Stimulated activated CD4-positive, alpha-beta T cell treated with anti-CD3 and anti-CD28 coated beads, TNF-alpha, amount 100 ng/mL, for 4 hours (primary cell): ENCODE results near the gene ADGRG3.

Experiments used
- DNase-seq, 3 experiments: peaks; one replicate each; pipeline ENCODE4 v3.0.0-alpha.2; 2020; ENCODE audit warnings: low read depth in 3 of 3

The ADGRG3 gene

DNA sequence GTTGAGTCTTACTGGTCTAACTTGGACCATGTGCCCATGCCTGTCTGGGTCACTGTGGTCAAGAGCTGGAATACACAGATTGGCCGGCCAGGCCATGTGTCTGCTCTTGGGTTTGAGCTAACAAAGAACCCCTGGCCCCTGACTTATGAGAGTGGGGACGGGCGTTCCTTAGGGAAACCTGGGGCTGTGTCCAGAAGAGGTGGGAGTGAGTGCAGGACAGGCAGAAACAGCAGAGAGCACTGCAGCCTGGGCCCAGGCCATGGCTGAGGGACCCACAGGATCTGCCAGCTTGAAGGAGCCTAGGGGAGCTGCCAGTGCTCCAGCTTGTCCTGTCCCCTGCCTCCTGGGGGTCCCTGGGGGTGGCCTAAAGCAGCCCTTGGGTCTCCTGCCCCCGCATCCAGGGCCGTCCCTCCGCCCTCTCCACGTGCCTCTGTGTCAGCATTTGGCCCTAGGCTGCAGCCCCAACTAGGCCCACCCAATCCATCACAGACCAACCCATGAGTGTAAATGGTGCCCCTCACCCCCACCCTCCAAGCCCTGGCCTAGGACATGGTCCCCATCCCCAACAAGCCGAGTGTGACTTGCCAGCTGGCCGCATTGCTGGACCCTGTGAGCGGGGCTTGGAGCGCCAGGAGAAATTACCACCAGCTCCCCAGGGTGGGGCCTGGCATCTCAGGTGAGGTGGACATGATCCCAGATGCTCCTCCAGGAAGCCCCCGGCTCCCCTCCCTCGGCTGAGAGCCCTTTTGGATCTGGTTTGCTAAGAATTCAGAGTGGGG is 14.0 kb downstream of the ADGRG3 start:
- DNase-seq = no peak

DNA sequence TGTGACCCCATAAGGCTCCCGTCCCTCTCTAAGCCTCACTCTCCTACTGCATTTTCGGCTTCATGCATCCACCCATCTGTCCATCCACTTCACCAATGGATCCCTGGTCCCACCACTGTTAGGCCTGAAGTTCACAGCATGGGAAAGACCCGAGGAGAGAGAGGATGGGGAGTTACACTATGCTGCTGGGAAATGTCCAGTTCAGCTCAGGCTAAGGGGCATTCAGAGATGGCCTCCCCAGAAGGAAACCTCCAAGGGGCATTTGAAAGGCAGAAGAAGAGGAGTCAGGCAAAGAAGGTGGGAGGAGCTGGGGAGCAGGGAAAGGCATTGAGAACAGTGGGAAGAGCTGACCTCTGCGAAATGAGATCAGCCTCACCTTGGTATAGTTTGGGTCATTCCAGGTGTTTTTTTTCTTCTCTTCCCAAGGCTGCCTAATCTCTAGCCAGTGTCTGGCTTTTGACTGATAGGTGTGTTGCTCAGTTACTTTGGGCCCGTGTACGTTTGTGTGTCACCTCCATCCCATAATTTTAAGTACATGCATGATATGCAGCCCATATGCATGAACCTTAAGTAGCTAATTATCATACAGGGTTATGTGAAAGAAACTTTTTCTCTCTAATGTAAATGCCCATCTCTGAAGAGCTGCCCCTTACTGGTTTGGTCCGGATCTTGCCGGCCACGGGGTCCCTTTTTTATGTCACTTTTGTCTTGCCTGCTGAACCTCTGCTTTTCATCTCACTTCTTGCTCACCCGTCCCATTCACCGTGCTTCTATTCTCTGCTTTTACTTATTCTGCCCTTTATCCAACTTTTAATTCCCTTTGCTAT is 14.9 kb downstream of the ADGRG3 start:
- DNase-seq = no peak

DNA sequence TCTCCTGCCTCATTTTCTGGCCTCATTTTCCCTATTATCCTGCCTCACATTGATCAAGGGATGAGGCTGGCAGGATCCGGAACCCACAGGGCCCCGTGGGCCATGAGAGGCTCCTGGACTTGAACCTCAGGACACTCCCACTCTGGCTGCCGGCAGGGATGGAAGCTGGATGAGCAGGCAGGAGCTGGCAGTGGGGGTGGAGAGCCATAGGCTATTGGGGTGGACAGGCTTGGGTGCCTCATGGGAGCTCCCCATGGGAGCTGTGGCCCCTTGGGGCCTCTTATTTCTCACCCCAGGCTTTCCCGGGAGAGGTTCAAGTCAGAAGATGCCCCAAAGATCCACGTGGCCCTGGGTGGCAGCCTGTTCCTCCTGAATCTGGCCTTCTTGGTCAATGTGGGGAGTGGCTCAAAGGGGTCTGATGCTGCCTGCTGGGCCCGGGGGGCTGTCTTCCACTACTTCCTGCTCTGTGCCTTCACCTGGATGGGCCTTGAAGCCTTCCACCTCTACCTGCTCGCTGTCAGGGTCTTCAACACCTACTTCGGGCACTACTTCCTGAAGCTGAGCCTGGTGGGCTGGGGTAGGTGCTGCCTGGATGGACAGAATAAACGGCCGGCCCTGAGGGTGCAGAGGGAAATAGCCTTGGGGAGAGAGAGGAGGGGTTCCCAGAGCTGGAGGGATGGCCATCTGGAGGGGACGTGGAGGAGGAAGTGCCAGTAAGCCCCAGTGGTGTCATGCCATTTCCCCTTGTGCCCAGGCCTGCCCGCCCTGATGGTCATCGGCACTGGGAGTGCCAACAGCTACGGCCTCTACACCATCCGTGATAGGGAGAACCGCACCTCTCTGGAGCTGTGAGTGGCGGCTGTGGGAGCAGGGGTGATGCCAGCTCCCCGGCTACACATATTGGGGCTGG is 15.8 kb downstream of the ADGRG3 start:
- DNase-seq = no peak

DNA sequence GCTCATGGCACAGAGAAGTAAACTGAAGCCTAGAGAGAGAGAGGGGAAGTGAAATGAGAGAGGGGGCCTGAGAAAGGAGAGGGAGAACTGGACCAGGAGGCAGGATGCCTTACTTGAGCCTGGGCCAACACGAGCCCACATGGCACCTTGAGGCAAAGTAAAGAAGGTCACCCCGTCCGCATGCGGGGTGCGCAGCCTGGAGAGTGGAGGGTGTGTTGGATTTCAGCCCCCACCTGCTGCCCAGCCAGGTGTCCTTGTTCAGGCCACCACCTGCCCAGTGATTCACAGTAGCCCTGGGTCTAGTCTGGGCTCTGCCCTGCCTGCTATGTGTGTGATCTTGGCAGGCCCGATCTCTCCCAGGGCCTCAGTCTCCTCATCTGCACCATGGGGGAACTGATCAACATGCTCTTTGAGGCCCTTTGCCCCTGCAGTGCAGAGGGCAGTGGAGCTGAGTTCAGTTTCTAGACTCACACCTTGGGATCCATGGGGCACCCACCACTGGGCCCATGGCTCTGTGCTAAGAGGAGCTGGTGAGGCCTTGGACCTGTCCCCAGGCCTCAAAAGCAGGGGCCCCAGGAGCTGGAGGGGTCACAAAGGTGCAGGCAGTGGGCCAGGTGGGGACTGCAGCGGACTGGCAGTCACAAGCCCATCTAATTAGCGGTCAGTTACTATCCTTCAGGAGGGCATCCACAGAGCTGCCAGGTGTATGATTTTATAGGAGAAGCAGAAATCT is 16.7 kb downstream of the ADGRG3 start:
- DNase-seq = no peak

DNA sequence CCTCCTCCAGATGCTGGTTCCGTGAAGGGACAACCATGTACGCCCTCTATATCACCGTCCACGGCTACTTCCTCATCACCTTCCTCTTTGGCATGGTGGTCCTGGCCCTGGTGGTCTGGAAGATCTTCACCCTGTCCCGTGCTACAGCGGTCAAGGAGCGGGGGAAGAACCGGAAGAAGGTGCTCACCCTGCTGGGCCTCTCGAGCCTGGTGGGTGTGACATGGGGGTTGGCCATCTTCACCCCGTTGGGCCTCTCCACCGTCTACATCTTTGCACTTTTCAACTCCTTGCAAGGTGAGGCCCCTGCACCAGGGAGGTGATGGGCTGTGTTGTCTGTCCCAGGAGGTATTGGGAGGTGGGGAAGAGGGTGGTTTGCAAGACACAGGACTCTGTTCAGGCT is 17.5 kb downstream of the ADGRG3 start:
- no peak for DNase-seq

DNA sequence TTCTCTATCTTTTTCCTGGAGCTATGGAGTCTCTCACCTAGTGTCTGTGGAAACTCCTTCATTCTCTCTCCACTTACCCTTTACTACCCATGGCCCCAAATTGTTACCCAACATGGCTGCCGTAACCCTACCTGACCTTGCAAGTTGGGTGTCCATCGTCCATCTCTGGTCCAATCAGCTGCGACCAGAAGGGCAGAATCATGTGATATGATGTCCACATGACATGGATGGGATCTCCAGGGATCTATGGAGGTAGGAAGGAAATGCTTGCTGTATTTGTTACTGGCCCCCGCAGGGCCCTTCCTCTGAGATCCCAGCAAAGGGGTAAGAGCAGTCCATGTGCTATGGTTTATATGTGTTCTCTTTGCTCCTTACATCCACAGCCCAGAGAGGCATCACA is 18.5 kb downstream of the ADGRG3 start:
- DNase-seq = no peak

DNA sequence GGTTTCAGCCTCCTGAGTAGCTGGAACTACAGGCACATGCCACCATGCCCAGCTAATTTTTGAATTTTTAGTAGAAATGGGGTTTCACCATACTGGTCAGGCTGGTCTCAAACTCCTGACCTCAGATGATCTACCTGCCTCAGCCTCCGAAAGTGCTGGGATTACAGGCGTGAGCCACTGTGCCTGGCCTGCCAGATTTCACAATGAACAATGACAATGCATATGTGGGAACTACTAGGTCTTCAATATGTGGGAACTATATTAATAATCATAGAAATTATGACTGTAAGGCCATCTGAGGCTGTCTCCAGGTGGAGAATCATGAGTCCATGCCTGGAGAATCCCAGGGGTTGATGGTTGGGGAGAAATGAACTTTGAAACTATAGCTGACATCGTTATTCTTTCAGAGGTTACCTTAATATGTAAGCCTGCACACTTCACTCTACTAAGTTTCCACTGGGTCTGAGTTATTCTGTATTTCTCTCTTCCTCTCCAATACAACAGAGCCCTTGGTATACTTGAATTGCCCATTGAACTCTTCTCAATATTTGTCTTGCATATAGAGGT is 19.3 kb downstream of the ADGRG3 start:
- DNase-seq = no peak

DNA sequence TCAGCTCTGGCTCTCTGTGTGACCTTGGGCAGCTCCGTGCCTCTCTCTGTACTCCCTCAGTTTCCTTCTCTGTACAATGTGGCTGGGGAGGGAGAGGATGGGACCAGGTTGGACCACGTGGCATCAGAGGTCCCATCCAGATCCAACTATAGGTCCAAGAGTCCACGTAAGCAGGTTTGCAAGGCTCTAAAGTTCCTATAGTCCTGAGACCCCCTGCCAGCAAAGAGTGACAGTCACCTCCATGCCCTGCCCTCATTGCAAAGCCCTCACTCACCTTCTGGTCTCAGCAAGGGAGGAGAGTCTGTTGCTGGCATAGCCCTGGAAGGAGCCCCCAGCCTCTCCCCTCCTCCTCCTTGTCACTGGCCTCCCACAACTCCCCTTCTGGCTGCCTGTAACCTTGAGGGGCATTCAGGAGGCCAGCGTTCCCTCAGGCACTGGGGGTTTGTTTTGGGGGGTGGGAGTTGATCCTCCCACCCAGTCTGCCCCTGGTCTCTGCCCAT is 20.4 kb downstream of the ADGRG3 start:
- no peak for DNase-seq

DNA sequence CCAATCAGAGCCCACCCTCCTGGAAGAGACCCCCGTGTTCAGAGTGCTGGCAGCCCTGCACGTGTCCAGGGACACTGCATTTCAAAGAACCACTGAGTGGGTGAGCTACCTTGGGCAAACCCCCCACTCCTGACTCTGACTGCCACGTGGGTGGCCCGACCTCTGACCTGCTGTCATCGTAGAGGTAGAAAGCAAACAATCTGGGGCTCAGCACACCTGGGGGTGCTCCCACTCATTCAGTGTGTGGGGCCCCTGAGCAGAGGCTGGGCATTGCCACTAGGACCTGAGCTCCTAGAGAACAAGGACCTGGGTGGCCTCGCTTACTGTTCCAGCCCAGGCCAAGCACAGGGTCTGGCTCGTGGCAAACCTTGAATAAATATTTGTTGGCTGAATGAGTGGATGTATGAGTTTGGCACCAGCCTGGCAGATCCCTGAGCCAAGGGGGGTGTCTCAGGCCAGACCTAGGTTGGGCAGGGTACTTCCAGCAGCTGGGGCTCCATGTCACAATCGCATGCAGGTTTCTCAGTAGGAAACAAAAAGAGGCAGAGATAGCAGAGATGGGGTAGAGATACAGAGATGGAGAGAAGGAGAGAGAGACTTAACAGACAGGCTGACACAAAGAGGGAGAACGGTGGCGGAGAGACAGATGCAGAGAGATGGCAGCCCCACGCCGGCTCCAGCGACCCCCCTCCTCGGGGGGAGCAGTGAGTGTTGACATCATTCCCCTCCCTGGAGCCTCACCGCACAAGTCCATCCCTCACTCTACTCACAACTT is 21.1 kb downstream of the ADGRG3 start:
- no peak for DNase-seq

DNA sequence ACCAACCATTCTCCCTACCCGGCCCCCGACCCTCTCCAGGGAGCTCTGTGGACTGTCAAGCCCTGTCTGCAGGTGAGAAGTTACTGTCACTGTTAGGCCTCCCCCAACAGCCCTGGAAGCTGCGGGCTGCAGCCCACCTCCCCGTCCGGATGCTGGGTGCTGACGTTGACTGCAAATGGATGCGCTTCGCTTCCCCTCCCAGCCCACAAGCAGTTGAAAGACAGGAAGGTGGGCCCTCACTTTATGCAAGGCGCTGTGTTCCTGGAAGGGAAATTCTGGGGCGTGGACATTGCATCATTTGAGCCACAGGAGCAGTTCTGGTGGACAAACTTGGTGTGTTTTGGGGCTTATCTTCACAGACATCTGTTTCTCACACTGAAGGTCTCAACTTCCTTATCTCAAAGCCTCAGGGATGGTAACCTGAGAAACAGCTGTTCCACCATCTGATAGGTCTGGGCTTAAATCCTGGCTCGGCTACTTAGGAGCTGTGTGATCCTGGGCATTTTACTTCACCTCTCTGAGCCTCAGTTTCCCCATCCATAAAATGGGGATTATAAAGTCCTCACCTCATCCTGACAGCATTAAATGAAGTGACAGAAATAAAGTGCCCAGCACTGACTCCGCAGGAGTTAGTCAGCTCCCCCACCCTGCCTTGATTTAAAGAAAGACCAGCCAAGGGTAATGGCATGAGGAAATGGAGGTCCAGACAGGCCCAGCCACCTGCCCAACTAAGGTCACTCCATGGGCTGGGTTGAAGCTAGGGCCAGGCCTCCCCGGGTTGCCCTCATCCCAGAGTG is 21.9 kb downstream of the ADGRG3 start:
- DNase-seq = no peak

DNA sequence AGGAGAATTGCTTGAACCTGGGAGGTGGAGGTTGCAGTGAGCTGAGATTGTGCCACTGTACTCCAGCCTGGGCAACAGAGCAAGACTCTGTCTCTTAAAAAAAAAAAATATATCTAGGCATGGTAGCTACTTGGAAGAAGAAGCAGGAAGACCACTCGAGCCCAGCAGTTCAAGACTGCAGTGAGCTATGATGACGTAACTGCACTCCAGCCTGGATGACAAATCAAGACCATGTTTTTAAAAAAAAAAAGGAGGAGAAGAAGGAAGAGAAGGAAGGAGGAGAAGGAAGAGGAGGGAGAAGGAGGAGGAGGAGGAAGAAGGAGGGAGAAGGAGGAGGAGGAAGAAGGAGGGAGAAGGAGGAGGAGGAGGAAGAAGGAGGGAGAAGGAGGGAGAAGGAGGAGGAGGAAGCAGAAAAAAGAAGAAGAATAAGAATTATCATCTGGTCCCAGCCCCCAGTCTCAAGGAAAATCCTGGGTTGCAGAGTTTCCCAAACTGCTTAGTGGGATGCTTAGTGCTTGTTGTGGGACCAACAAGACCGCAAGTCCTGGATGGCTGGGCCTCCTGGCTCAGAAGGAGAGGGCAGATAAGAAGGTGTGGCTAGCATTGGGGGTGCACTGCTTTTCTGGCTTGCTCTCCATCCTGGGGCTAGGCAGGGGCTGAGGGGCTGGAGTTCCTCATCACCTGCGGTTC is 22.8 kb downstream of the ADGRG3 start:
- DNase-seq = no peak

DNA sequence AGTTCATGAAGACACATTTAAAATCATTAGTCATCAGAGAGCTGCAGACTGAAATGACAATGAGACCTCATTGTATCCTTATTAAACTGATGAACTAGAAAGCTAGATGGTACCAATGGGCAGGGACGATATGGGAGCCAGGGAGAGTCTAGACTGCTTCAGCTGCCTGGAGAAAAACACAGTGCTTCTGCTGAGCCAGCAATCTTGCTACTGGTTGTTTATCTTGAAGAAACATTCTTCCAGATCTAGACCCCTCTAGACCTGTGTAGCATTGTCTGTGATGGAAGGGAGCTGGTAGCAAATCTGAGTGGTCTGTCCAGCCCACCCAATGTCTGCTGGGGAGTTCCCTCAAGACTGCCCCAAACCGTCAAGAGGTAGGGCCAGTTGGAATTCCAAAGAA is 24.5 kb downstream of the ADGRG3 start:
- no peak for DNase-seq

DNA sequence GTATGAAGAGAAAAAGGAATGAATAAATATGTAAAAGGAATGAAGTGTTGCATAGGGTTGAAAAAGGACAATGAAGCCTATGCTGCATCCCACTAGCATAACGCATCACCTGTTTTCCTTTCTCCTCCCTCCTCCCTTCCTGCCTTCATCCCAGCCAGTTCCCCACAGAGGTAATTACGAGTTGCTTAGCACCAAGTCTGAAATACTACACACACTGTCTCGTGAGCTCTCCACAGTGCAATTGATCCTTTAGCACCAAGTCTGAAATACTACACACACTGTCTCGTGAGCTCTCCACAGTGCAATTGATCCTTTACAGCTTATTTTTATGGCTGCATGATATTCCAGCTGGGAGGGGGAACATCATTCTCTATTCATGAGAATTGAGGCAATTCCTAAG is 25.4 kb downstream of the ADGRG3 start:
- no peak for DNase-seq

DNA sequence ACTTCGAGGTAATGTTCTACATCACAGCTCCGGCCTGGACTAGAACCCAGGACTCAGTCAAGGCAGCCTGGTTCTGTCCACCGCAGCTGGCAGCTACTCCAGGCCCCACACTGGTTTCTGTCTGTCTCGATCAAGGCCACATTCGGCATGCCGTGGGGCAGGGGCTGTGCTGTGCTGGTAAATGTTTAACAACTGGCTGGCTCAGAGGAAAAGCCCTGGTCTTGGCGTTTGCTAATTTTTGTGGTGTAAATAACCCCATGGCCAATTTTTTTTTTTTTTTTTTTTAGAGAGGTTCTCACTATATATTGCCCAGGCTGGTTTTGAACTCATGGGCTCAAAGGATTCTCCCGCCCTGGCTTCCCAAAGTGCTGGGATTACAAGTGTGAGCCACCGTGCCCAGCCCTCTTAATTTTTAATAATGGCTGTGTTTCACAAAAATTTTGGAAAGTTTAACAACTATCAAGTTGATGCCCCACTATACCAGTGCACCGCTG is 26.2 kb downstream of the ADGRG3 start:
- no peak for DNase-seq

DNA sequence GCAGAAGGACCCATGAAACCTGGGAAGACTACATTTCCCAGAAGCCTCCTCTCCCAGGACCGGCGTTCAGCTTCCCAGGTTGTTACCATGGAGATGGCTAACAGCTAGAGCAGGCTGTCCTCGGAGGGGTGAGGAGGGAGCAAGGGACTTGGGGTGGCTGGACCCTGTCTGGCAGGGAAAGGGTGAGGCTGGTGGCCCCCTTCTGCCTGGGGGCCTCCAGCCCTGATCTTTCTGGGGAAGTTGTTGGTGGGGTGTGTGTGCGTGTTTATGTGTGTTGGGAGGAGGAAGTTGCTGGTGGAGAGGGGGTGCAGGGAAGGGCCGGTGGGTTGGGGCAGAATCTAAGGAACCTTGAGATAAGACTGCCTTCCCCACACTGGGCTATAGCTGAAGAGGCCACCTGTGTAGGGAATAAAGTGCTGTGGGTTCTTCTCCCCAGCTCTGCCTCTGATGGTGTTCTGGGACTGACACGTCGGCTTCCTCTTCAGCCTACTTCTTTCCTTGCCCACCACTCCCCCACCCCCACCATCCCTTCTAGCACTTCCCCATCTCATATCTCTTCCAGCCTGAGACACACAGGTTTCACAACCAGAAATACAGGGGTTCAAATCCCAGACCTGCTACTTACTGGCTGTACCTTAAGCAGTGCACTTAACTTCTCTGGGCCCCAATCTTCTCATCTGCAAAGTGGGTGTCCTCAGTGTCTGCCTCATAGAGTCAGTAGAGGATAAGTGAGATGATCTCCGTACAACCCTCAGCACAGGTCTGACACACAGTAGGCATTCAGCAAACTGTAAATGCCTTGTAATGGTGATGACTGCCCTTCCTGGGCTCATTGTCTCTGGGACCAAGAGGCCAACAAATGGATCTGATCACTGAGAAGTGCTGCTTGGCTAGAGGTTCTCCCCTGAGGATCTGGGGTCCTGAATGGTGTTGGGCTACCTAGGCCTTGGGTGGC is 26.9 kb downstream of the ADGRG3 start, which contains the start of gene DRC7:
TSS of gene DRC7 (plus strand) at position 82 of the 955 bp plus-strand sequence. CDS start 3,144 bp downstream, outside the sequence.
- no peak for DNase-seq

DNA sequence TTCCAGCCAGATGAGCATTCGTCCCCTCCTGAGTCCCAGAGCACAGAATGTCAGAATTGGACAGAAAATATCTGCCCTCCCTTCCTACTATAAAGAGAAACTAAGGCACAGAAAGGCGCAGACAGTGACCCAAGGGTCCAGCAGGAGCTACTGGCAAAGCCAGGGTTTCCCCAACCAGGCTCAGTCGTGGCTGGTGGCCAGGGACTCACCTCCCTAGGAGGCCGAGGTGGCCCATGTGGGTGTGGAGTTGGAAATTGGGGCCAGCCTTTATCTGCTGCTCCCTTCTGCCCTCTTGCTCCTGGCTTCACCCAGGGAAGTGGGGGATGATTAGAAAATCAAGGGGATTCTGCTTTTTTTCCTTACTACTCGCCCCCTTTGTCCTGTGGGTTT is 27.6 kb downstream of the ADGRG3 start:
- no peak for DNase-seq

DNA sequence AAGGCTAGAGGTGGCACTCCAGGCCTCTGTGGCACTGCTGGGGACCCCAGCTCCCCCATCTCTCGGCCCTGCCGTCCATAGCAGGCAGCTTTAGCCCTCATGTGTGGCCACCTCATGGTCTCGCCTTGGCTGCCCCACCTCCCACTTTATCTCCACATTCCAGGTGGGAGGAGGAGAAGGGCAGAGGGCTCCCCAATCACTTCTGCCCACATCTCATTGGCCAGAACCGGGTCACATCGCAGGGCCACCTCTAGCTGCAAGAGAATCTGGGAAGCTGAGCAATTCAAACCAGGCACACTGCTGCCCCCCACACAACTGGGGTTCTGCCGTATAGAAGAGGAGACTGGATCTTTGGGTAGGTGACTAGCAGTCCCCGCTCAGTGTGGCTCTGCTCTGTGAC is 28.1 kb downstream of the ADGRG3 start:
- no peak for DNase-seq
